GM12801 (cell line): ENCODE measurements around the gene CYP26B1.

ENCODE experiments used
- TF ChIP-seq, protein P1 (sequence below): IDR thresholded peaks from one replicate; pipeline ENCODE4 v1.5.1; 2011; ENCODE audit warnings: control low read depth; ENCODE audit not compliant: insufficient read length; ENCODE audit errors: extremely low read depth

Gene CYP26B1

DNA sequence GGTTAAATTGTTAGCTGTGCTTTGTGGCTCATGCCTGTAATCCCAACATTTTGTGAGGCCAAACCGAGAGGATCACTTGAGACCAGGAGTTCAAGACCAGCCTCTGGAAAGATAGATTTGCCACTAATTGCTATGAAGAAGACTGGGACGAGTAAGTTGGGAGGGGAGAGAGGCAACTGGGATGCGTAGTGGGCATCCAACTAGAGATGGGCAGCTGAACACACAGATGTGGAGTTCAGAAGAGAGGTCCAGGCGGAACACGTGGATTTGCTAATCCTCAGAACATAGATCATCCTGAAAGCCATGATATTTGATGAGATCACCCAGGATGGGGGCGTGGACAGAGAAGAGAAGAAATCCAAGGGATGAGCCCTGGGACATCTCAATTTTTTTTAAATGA lies 48.7 kb downstream of the CYP26B1 start:
- TF ChIP-seq, protein P1, sequence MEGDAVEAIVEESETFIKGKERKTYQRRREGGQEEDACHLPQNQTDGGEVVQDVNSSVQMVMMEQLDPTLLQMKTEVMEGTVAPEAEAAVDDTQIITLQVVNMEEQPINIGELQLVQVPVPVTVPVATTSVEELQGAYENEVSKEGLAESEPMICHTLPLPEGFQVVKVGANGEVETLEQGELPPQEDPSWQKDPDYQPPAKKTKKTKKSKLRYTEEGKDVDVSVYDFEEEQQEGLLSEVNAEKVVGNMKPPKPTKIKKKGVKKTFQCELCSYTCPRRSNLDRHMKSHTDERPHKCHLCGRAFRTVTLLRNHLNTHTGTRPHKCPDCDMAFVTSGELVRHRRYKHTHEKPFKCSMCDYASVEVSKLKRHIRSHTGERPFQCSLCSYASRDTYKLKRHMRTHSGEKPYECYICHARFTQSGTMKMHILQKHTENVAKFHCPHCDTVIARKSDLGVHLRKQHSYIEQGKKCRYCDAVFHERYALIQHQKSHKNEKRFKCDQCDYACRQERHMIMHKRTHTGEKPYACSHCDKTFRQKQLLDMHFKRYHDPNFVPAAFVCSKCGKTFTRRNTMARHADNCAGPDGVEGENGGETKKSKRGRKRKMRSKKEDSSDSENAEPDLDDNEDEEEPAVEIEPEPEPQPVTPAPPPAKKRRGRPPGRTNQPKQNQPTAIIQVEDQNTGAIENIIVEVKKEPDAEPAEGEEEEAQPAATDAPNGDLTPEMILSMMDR: no peak

GRCh38 chr2:72097276-72097675 lies 50.4 kb downstream of the CYP26B1 start:
- TF ChIP-seq, protein P1: no peak

DNA sequence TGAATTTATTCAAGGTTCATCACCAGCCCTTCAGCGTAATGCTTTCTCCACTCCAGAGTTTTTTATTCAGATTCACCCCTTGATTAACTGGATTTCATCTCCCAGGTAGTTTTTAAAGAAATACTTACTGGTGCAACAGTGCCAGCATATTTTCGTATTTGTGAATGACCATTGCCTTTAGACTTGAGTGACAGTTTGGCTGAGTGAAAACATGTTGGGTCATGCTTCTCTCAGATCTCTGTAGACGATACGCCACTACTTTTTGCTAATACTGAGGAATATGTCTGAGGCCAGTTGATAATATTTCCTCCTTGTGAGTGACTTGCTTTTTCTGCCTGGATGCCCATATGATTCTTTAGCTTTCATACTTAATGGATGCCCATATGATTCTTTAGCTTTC lies 51.5 kb downstream of the CYP26B1 start:
- TF ChIP-seq, protein P1: no peak

DNA sequence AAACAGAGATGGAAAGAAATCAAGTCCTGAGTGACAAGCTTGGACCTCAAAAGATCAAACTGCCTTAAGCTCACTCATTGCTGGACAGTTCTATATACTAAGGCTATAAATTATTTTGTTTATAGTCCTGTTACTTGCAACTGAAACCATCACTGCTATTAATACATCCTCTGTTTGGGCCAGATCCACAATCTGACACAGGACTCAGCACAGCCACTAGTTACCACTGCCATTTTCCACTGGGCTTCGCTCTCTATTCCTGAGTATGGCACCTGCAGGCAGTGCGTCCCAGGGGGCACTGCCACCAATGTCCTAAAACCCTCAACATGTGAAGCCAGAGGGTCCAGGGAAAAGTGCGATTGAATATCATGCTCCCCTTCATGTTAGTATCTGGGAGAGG lies 52.3 kb downstream of the CYP26B1 start:
- TF ChIP-seq, protein P1: no peak

GRCh38 chr2:72094701-72095100 lies 53.0 kb downstream of the CYP26B1 start:
- TF ChIP-seq, protein P1: no peak

DNA sequence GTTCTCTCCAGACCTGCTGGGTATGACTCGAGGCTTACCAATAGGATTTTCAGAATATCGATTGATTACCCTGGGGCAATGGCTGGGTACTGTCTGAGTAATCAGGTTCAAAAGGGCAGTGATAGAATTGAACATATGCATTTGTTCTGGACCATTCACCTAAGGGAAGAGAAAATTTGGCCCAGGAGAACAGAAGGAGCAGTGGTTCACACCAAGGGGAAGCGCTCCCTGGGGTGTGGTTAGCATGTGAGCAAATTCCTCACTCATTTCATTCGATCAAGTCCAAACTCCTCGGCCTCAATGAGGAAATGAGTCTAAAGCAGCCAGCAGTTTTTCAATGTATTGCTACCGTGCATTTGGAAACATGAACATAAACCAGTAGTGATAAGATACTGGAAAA lies 55.6 kb downstream of the CYP26B1 start:
- TF ChIP-seq, protein P1: no peak

GRCh38 chr2:72090781-72091482 lies 56.7 kb downstream of the CYP26B1 start:
- TF ChIP-seq, protein P1: no peak
